AG20443 (cell line): ENCODE data around the gene DUOX1.

ENCODE experiments used
- DNase-seq: peaks from one replicate; pipeline ENCODE4 v3.0.0; 2012; ENCODE audit warnings: low spot score, mixed read lengths

Gene DUOX1

DNA sequence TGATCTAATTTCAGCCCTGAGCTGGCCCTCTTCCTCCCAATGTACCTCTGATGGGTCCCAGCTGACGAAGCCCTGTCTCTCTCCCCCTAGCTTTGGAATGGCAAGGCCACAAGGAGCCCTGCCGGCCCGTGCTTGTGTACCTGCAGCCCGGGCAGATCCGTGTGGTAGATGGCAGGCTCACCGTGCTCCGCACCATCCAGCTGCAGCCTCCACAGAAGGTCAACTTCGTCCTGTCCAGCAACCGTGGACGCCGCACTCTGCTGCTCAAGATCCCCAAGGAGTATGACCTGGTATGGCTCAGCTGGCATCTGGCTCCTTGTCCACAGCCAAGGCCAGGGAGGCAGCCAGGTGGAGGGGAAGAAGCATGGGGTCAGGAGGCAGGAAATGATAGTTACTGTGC, 14.2 kb downstream of the DUOX1 start:
- DNase-seq, result no peak

GRCh38 chr15:45144775-45145174, 15.0 kb downstream of the DUOX1 start:
- no peak for DNase-seq

DNA sequence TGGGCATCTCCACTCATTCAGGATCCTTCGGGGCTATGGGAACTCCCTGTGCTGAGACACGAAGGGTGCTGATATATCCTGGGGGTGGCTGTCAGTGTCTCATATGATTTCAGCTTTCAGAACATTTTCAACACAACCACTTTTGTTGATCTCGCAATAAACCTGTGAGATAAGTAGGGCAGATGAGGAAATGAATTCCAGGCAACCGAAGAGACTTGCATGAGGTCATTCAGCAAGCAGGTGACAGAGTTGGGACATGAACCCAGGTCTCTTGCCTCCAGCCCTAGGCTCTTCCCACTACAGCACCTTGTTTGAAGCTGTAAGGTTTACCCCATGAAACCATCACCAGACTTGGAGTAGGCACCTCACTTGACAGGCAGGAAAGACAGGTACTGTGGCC, 16.6 kb downstream of the DUOX1 start:
- DNase-seq, result no peak

DNA sequence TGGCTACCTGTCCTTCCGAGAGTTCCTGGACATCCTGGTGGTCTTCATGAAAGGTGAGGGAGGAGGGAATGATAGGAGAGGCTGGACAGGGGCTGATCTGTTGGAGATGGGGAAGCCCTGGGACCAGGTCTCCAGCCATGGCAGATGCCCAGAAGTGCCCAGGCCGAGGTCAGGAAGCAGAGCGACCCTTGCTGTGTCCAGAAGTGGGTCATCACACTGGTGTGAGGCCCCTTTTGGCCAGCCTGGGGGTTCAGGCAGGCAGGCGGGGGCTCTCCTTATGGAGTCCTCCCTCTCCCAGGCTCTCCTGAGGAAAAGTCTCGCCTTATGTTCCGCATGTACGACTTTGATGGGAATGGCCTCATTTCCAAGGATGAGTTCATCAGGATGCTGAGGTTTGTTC, 17.8 kb downstream of the DUOX1 start:
- DNase-seq, result no peak

- no peak for DNase-seq
Observed at GRCh38 chr15:45148076-45149059, 18.6 kb downstream of the DUOX1 start.

- no peak for DNase-seq
Observed at GRCh38 chr15:45149060-45149459, 19.3 kb downstream of the DUOX1 start.

- DNase-seq, result no peak
Observed at GRCh38 chr15:45150481-45150880, 20.7 kb downstream of the DUOX1 start.

DNA sequence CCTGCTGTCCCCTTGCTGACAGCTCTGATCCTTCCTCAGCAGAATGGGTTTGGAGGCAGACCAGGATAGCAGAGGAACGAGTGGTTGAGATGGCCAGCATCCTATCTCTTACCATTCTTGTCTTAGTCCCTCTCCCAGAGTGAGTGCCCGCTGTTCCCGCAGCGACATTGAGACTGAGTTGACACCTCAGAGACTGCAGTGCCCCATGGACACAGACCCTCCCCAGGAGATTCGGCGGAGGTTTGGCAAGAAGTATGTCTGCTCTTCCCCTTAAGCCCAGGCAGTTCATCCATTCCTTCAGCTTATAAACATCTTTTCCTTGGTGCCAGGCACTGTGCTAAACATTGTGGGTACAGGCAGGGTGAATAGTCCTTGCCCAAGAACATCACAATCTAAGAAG, 21.2 kb downstream of the DUOX1 start:
- no peak for DNase-seq

DNA sequence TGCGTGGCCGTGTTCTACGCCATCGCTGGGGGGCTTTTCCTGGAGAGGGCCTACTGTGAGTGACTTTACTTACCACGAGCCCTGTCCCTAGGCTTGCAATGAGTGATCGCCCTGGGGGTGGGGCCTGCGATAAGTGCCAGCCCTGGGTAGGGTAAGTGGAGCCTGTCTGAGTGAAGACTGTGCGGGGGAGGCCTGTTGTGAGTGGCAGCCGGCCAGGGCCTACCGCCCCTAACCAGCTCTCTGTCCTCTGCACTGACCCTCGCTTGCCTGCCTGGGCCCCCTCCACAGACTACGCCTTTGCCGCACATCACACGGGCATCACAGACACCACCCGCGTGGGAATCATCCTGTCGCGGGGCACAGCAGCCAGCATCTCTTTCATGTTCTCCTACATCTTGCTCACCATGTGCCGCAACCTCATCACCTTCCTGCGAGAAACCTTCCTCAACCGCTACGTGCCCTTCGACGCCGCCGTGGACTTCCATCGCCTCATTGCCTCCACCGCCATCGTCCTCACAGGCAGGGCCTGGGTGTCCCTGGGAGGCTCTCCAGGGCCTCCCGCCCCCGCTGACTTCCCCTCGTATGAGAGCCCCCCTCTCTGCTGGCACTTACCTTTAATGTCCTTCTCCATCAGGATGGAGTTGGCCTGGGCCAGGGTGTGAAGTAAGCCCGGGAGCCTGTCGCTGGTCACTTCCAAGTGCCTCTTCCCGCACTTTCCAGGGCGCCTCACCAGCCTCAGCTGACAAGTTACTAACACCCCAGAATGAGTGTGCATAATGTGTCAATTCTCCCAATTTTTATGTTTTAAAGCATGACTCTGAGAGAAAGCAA, 22.4 kb downstream of the DUOX1 start:
- no peak for DNase-seq

- DNase-seq, result no peak
Observed at GRCh38 chr15:45155739-45156138, 25.9 kb downstream of the DUOX1 start.

GRCh38 chr15:45156744-45157455, 27.1 kb downstream of the DUOX1 start:
- DNase-seq, result peak; percentile 80

DNA sequence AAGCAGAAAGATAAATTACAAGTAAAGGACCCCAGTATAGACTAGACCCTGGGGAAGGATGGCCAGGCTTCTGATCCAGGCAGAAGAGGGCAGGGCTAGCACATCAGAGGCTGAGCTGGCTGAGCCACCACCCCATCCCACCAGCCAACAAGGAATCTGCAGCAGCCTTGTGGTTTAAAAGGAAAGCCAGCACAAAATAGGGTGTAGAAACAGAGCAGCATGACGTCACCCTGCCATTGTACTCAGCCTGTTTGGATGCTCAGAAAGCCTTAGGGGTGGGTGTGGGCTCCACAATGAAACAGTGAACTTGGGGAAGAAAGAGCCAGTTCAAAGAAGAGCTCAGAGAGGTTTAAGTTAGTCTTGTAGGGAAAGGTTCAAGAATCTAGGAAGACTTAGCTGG, 28.2 kb downstream of the DUOX1 start:
- peak; percentile 90 for DNase-seq

- no peak for DNase-seq
Observed at GRCh38 chr15:45161666-45162065, 31.9 kb downstream of the DUOX1 start.

DNA sequence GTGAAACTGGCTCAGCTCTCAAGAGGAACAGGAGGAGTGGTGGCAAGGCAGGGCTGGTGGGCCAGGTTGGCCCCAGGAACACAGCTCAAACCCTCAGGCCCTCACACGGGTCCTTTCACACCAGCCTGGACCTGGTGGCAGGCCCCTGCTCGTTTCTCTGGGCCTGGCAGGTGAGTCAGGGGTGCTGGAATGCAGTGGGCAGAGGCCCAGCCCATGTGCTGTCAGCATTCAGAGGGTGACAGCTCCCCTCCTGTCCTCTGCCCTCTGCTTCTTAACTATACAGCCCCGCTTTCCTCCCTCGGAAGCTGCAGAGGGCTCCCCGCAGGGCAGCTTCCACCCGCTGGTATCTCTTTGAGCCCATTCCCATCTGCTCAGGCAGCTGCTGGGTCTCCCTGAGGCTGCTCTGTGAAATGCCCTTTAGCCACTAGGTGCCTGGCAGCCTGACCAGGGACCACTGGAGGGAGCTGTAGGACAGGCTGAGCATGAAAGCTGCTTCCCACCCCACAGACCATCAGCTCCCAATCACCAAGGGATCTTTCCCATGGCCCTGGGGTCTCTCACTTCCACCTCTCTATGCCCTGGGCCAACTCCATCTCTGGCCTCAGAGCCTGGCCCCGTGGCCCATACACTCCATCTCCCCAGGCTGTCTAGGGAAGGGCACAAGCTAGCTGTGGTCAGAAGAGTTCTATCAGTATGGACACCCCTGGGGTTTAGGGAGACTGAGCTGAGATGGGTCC, 33.1 kb downstream of the DUOX1 start:
- peak; percentile 92 for DNase-seq

DNA sequence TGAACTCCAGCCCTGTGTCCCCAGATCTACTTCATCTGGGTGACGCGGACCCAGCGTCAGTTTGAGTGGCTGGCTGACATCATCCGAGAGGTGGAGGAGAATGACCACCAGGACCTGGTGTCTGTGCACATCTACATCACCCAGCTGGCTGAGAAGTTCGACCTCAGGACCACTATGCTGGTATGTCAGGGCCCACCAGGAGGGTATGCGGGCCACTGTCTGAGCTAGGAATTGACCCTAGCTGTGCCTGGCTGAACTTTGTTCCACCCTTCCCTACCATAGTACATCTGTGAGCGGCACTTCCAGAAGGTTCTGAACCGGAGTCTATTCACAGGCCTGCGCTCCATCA, 33.7 kb downstream of the DUOX1 start:
- DNase-seq, result no peak

- DNase-seq, result no peak
Observed at GRCh38 chr15:45164914-45165313, 35.1 kb downstream of the DUOX1 start.

GRCh38 chr15:45165536-45165935, 35.7 kb downstream of the DUOX1 start:
- no peak for DNase-seq

- peak; percentile 92 for DNase-seq
Observed at GRCh38 chr15:45166834-45167630, 37.2 kb downstream of the DUOX1 start.

GRCh38 chr15:45167631-45168205, 37.9 kb downstream of the DUOX1 start:
- DNase-seq, result no peak

DNA sequence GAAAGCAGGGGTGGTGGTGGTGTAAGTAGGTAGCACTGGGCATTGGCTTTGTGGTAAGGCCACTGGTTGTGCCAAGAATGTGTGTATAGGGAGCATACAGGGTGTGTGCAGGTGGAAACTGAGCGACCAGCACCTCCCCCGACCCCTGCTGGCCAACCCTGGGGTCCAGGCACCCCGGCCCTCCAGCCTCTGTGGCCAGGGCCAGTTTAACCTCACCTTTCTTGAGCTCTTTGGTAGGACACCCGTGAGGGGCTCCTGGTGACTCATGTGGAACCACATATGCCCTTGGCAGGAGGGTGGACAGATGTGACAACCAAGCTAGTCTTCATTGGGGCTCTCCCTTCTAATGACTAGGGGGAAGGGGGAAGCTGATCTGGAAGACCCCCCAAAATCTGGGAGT, 38.5 kb downstream of the DUOX1 start:
- DNase-seq, result no peak
